ENCODE results near the gene ADAT3.

Gene ADAT3

GRCh38 chr19:1905110-1905862 is at the start of gene ADAT3, which contains the start of gene SCAMP4:
ADAT3 (plus strand) TSS chr19:1905399; CDS start chr19:1912048, 6,649 bp downstream.
SCAMP4 (plus strand) TSS chr19:1905399; CDS start chr19:1915020, 9,621 bp downstream.
- DNase-seq = peak; percentile 99

GRCh38 chr19:1855828-1856255 is 49.4 kb upstream of the ADAT3 start:
- DNase-seq = no peak

GRCh38 chr19:1856345-1856697 is 48.9 kb upstream of the ADAT3 start:
- DNase-seq = no peak

GRCh38 chr19:1856698-1857603 is 48.2 kb upstream of the ADAT3 start:
- DNase-seq = no peak

- no peak for DNase-seq
These were observed 47.4 kb upstream of the ADAT3 start for GRCh38 chr19:1857648-1858326.

DNA sequence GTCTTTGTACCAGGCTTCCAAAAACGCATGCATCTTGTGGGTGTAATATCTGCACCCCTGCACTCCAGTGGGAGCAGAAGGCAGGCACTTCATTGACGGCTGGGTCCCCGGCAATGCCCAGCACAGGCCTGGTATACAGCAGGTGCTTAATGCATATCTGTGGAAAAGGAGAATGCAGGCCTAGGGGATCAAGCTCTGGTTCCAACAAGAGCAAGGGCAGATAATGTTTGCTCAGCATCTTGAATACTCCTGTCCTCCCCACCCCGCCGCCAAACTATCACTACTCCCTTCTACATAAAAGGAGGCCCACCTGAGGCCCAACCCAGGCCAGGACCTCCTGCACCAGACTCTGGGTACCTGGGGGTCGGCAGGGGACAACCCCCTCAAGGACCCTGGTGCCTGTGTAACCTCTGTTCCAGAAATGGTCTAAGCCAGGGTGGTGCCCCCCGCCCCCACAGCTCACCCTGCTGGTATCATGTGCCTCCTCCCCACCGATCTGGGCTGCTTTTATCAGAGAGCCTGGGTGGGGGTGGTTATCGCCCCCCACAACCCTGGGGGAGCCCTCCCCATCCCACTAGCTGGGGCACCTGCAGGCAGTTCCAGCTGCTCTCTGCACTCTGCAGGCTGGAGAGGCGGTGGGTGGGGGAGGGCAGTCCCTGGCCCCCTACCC is 46.7 kb upstream of the ADAT3 start:
- DNase-seq = no peak

- DNase-seq = no peak
These were observed 45.8 kb upstream of the ADAT3 start for GRCh38 chr19:1859331-1859781.

- peak; percentile 28 for DNase-seq
These were observed 45.0 kb upstream of the ADAT3 start for GRCh38 chr19:1860042-1860775.

GRCh38 chr19:1860821-1861598 is 44.2 kb upstream of the ADAT3 start:
- no peak for DNase-seq

DNA sequence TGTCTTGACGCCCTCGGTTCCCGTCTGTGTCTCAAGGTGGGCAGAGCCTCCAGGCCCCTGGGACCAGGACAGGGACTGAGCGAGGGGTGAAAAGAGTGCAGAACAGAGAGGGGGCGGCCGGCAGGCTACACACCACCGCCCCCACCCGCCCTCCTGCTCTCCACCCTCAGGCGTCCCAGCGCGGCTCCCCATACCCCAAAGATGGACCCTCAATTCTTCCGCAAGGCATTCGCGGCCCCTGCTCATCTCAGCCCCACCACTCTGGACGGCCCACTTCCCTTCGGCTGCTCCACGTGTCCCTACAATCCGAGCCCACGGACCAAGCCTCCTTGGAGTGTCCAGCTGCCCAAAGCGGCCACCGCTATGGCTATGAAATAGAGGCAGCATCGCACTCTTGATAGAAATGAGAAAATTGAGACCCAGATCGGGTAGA is 43.6 kb upstream of the ADAT3 start:
- DNase-seq = no peak

GRCh38 chr19:1862068-1862423 is 43.2 kb upstream of the ADAT3 start:
- no peak for DNase-seq

DNA sequence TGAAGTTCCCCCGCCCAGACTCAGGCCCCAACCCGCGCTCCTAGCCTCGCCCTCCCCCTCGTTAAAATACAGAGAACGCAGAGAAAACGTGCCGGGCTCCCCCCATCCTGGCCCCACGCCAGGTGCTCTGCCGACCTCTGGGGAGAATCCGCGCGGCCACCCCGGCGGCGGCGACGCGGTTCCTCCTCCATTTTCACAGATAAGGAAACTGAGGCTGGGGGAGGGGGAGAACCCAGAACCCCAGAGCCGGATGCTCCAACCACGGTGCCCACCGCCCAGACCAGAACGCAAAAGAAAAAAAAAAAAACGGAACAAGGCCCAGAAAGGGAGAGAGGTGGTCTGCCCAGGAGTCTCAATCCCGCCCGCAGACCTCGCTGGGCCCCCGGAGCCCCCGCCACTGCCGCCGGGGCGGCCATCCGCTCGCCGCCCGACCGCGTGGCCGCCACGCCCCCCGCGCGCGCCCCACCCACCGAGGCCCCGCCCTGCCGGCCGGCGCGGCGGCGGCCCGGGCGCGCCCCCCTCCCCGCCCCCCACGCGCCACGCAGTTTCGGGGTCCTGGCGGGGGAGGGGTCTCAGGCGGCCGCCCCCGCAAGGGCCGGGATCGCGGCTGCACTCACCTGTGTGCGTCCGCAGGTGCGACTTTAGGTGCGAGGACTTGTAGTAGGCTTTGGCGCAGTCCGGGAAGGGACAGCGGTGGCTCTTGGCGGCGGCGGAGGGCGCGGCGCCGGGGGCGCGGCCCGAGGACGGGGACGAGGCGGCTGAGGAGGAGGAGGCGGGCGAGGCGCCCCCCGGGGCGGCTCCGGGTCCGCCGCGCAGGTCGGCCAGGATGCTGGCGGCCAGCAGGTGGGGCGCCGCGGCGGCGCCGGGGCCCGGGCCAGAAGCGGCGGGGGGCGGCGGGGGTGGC is 42.5 kb upstream of the ADAT3 start:
- no peak for DNase-seq

- DNase-seq = no peak
These were observed 41.9 kb upstream of the ADAT3 start, which contains the start of gene KLF16 for GRCh38 chr19:1863328-1863637. KLF16 (minus strand) TSS chr19:1863579; CDS start chr19:1863497, 82 bp downstream.

- peak; percentile 92 for DNase-seq
These were observed 41.3 kb upstream of the ADAT3 start for GRCh38 chr19:1863638-1864479.

DNA sequence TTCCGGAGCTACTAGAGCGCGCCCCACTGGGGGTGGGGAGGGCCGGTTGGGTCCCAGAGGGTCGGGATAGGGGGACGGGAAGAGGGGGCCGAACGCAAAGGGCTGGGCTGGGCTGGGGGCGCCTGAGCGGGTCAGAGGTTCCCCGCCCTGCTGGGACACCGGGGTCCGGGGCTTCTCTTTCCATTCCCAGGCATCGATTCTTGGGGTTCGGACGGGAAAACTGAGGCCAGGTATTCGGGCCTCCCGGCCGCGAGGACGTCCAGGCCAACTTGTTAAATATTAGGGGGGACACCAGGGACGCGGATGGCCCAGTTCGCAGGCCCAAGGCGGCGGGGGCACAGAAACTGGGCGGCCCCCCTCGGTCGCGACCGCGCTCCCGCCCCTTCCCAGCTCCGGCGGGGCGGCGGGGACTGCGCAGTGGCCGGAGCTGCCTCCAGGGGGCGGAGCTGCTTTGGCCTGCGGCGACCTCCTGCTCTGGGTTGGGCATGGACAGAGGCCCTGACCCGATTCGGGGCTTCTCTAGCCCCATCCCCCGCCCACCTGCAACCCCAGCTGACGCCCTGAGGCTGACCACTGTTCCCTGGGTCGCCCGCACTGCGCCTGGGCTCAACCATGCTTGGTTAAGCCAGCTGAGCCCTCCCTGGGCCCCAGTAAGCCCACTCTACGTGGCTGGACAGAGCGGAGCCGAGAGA is 40.6 kb upstream of the ADAT3 start:
- DNase-seq = peak; percentile 37

DNA sequence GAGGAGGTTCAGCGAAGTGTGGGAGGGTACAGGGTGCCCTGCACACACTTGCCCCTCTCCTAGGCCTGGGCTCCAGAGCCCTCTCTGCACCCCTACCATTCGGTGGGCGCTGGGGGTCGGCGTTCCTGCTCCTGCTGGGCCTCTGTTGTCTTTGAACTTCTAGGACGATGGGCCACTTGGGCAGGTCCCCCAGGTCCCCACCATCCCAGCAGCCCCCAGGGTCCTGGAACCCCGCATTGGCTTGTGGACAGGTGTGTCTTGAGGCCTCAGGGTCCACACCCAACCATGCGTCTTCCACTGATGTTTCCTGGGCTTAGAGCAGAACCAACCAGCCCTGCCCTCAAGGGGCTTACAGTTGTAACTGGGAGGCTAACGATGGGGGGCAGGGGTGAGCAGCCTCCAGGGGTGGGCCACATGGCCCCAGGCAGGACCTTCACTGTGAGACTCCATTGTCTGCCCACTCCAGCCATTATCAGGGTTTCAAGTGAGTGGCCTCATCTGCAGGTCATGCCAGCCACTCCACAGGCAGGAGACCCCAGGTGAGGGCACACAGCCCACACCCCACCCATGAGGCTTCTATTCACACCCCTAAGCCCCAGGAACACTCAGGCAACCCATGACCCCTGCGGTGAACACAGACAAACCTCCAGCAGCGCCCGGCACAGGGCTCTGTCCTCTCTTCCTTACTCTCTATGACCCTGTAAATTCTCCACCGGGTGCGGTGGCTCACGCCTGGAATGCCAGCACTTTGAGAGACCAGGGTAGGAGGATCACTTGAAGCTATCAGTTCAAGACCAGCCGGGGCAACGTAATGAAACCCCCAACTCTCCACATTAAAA is 39.8 kb upstream of the ADAT3 start:
- no peak for DNase-seq

DNA sequence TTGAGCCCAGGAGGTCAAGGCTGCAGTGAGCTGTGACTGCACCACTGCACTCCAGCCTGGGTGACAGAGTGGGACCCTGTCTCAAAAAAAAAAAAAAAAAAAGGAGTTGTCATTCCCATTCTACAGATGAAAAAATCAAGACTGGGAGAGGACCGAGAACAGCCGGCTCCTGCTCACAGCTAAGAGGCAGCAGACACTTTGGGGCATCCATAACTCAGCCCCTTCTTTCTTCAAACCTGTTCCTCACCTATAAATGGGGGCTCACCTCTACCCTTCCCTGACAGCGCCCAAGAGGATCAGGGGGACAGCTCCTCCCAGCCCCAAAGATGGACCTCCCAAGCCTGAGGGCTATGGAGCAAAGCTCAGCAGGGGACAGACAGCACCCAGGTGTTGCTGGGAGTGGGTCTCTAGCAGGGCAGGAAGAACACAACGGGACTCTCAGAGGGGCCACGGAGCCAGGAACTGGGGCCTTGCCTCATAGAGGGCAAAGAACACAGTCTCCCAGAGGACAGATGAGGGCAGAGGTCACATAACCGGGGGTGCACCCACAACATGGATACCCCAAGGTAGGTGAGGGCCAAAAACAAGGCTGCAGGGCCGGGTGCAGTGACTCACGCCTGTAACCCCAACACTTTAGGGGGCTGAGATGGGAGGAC is 38.4 kb upstream of the ADAT3 start:
- DNase-seq = no peak

Data from NCI-H2029 (cell line).